K562 (cell line): ENCODE results near the gene SAMD11. TPM values are rescaled to one million over a fixed set of nuclear protein-coding genes. Genes with fewer than 3 reads are reported as not detected.

Experiments
- BRD9 ChIP-seq: fragments of 450-650 bp; IDR thresholded peaks from 2 replicates; pipeline ENCODE4 v1.6.1; 2018; ENCODE audit warnings: low read depth; ENCODE audit not compliant: partially characterized antibody
- BRF1 ChIP-seq: IDR thresholded peaks from 3 replicates; pipeline ENCODE4 v1.6.1; 2011; ENCODE audit warnings: borderline replicate concordance, mild to moderate bottlenecking; ENCODE audit not compliant: insufficient read length; ENCODE audit errors: extremely low read depth
- CAMTA2 ChIP-seq: fragments of 250-450 bp; sonication (Bioruptor Pico); conservative IDR thresholded peaks from 2 replicates; pipeline ENCODE4 v1.5.1; 2022
- E2F1 ChIP-seq: sonication (generic); formaldehyde crosslinking; IDR thresholded peaks from 2 replicates; pipeline ENCODE4 v1.8.1; 2023; ENCODE audit warnings: mild to moderate bottlenecking, missing genetic modification reagents, moderate library complexity
- ID3 ChIP-seq, 2 experiments: fragments of 250-450 bp in 1 of 2; fragments of 450-650 bp in 1 of 2; sonication (Bioruptor Pico) in 1 of 2; IDR thresholded peaks; 2 replicates each; pipeline versions ENCODE4 v1.6.1 to v1.8.0; 2016 to 2021; ENCODE audit warnings: mild to moderate bottlenecking in 2 of 2, moderate library complexity in 2 of 2, missing compliant biosample characterization in 1 of 2, missing genetic modification characterization in 1 of 2
- MTA3 ChIP-seq: fragments of 450-650 bp; formaldehyde crosslinking; IDR thresholded peaks from 2 replicates; pipeline ENCODE4 v1.6.1; 2017; ENCODE audit warnings: mild to moderate bottlenecking, borderline replicate concordance
- PHF8 ChIP-seq: fragments of 200-600 bp; sonication (generic); IDR thresholded peaks from 2 replicates; pipeline ENCODE4 v1.6.1; 2012; ENCODE audit warnings: mixed run types, mild to moderate bottlenecking, inconsistent platforms, low read length, moderate library complexity, borderline replicate concordance
- PPARD ChIP-seq: fragments of 250-450 bp; sonication (Bioruptor Pico); IDR thresholded peaks from 2 replicates; pipeline ENCODE4 v1.8.0; 2022; ENCODE audit warnings: inconsistent platforms, mild to moderate bottlenecking, moderate library complexity
- PTTG1 ChIP-seq: fragments of 450-650 bp; IDR thresholded peaks from 2 replicates; pipeline ENCODE4 v1.6.1; 2016; ENCODE audit warnings: low read depth, mild to moderate bottlenecking, missing genetic modification characterization, missing compliant biosample characterization
- RBM14 ChIP-seq: fragments of 200-400 bp; formaldehyde crosslinking; IDR thresholded peaks from 2 replicates; pipeline ENCODE4 v1.6.1; 2018; ENCODE audit warnings: low read depth, mild to moderate bottlenecking, low read length, moderate library complexity, borderline replicate concordance; ENCODE audit not compliant: insufficient read depth
- RBM25 ChIP-seq: fragments of 200-400 bp; formaldehyde crosslinking; IDR thresholded peaks from 2 replicates; pipeline ENCODE4 v1.6.1; 2018; ENCODE audit warnings: low read length, low read depth, moderate library complexity; ENCODE audit not compliant: severe bottlenecking
- RNF2 ChIP-seq: sonication (generic); IDR thresholded peaks from 2 replicates; pipeline ENCODE4 v1.6.1; 2016
- SAFB ChIP-seq: fragments of 200-400 bp; formaldehyde crosslinking; IDR thresholded peaks from 2 replicates; pipeline ENCODE4 v1.6.1; 2017; ENCODE audit warnings: low read depth, low read length, borderline replicate concordance
- SMAD4 ChIP-seq: fragments of 250-450 bp; sonication (Bioruptor Pico); conservative IDR thresholded peaks from 2 replicates; pipeline ENCODE4 v1.8.0; 2021; ENCODE audit warnings: inconsistent platforms, mild to moderate bottlenecking, moderate library complexity
- SMARCB1 ChIP-seq: IDR thresholded peaks from 2 replicates; pipeline ENCODE4 v1.6.1; 2011; ENCODE audit warnings: improper control_type of control experiment, low read depth; ENCODE audit not compliant: insufficient read length
- SMC3 ChIP-seq: conservative IDR thresholded peaks from 2 replicates; pipeline ENCODE4 v1.6.1; 2011; ENCODE audit warnings: low read depth, low read length, improper control_type of control experiment; ENCODE audit not compliant: insufficient read depth
- STAT5B ChIP-seq: fragments of 250-450 bp; sonication (Bioruptor Pico); IDR thresholded peaks from 2 replicates; pipeline ENCODE4 v1.8.0; 2021; ENCODE audit warnings: mild to moderate bottlenecking, inconsistent platforms
- TAF9B ChIP-seq: fragments of 450-650 bp; IDR thresholded peaks from 2 replicates; pipeline ENCODE4 v1.6.1; 2018; ENCODE audit warnings: mild to moderate bottlenecking; ENCODE audit not compliant: partially characterized antibody
- TBL1XR1 ChIP-seq, 2 experiments: IDR thresholded peaks; 2 replicates each; pipeline ENCODE4 v1.6.1; 2012; ENCODE audit warnings: improper control_type of control experiment in 2 of 2, low read length in 2 of 2, mild to moderate bottlenecking in 1 of 2
- THAP7 ChIP-seq: fragments of 250-450 bp; sonication (Bioruptor Pico); IDR thresholded peaks from 2 replicates; pipeline ENCODE4 v1.5.0; 2021
- ZBTB17 ChIP-seq: fragments of 450-650 bp; formaldehyde crosslinking; IDR thresholded peaks from 2 replicates; pipeline ENCODE4 v1.4.0; 2020; ENCODE audit warnings: mild to moderate bottlenecking
- ZEB2 ChIP-seq: fragments of 450-650 bp; IDR thresholded peaks from 2 replicates; pipeline ENCODE4 v1.6.1; 2016
- ZNF253 ChIP-seq: fragments of 250-450 bp; sonication (Bioruptor Pico); conservative IDR thresholded peaks from 2 replicates; pipeline ENCODE4 v1.6.1; 2021; ENCODE audit warnings: mild to moderate bottlenecking
- polyA plus RNA-seq, 8 experiments: library from polyadenylated mRNA; depleted of rRNA in 4 of 8; stranded (reverse) in 5 of 8; unstranded in 3 of 8; fragments of >200 nt; fragmentation: Nextera tagmentation in 2 of 8; fragmentation: Illumina TruSeq in 1 of 8; extraction: Ambion mirVana in 2 of 8; extraction: Trizol in 1 of 8; gene quantifications; 2 replicates each; pipeline versions ENCODE4 v1.2.1 to v1.2.3, GENCODE V29; 2011 to 2014; ENCODE audit warnings: inconsistent platforms in 1 of 8, missing spikeins in 1 of 8
- total RNA-seq, 7 experiments: library from RNA; depleted of rRNA in 6 of 7; stranded (reverse); fragments of >200 nt in 6 of 7; fragmentation: Illumina TruSeq in 2 of 7; extraction: Trizol in 2 of 7; gene quantifications; 2 replicates each; pipeline versions ENCODE4 v1.2.1 to v1.2.3, GENCODE V29; 2011 to 2021; ENCODE audit warnings: low replicate concordance in 1 of 7
- TF ChIP-seq, protein P1 (sequence below): IDR thresholded peaks from 2 replicates; pipeline ENCODE4 v1.6.1; 2014; ENCODE audit warnings: antibody characterized with exemption

The SAMD11 gene
- total and polyA plus RNA-seq, 9 of the 15 experiments (the other 6 are each of a cell fraction or from before 2014, with no cell fraction given), result 0.07 to 0.82 (median 0.11) TPM; not detected in 2

- TF ChIP-seq PPARD (no peak), TBL1XR1 (IDR thresholded peaks at IDR 0.05; ENCODE audit: low read length in 2 of 2) (no peak), MTA3 (peak; percentile 65; the same call in 1 of the 2 replicates), SAFB (no peak), ZNF253 (CRISPR knock-in tag) (no peak), ZBTB17 (CRISPR knock-in tag) (no peak), STAT5B (CRISPR knock-in tag) (no peak), TAF9B (no peak), BRF1 (no peak), ZEB2 (no peak), RBM25 (no peak), THAP7 (CRISPR knock-in tag) (no peak), RNF2 (no peak), E2F1 (no peak), SMARCB1 (no peak), PHF8 (no peak), PTTG1 (tag) (no peak), SMAD4 (CRISPR knock-in tag) (0 out of 2 replicates have a peak, but pooled peaks have one; percentile 18), ID3 (CRISPR knock-in tag; IDR thresholded peaks at IDR 0.05) (no peak), ID3 (tag; IDR thresholded peaks at IDR 0.05) (no peak), BRD9 (no peak), RBM14 (no peak), CAMTA2 (CRISPR knock-in tag) (no peak), SMC3 (peak; percentile 71)
- TF ChIP-seq, protein P1, sequence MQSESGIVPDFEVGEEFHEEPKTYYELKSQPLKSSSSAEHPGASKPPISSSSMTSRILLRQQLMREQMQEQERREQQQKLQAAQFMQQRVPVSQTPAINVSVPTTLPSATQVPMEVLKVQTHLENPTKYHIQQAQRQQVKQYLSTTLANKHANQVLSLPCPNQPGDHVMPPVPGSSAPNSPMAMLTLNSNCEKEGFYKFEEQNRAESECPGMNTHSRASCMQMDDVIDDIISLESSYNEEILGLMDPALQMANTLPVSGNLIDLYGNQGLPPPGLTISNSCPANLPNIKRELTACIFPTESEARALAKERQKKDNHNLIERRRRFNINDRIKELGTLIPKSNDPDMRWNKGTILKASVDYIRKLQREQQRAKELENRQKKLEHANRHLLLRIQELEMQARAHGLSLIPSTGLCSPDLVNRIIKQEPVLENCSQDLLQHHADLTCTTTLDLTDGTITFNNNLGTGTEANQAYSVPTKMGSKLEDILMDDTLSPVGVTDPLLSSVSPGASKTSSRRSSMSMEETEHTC, result no peak
Observed at GRCh38 chr1:975896-976683, 52.4 kb downstream of the SAMD11 start (continued).
